ENCODE data around the gene MRC1.

DNA sequence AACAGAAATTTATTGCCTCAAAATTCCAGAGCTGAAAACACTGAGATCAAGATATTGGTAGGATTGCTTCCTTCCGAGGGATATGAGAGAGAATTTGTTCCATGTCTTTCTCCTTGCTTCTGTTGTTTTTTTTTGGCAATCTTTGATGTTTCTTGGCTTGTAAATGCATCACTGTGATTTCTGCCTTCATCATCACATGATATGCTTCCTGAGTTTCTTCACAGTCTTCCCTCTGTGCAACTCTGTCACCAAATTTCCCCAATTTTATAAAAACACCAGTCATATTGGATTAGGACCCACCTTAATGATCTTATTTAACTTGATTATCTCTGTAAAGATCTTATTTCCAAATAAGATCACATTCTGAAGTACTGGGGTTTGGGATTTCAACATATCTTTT is 42.4 kb upstream of the MRC1 start:
- TF ChIP-seq HNF4A (CRISPR knock-in tag; IDR thresholded peaks at IDR 0.05): no peak
- TF ChIP-seq SP1 (IDR thresholded peaks at IDR 0.05): no peak
- no peak for TF ChIP-seq SP1 (CRISPR knock-in tag; IDR thresholded peaks at IDR 0.05)
- TF ChIP-seq SMAD3 (CRISPR knock-in tag; IDR thresholded peaks at IDR 0.05): no peak
- TF ChIP-seq MIXL1 (CRISPR knock-in tag; IDR thresholded peaks at IDR 0.05): no peak
- TF ChIP-seq, protein P1, sequence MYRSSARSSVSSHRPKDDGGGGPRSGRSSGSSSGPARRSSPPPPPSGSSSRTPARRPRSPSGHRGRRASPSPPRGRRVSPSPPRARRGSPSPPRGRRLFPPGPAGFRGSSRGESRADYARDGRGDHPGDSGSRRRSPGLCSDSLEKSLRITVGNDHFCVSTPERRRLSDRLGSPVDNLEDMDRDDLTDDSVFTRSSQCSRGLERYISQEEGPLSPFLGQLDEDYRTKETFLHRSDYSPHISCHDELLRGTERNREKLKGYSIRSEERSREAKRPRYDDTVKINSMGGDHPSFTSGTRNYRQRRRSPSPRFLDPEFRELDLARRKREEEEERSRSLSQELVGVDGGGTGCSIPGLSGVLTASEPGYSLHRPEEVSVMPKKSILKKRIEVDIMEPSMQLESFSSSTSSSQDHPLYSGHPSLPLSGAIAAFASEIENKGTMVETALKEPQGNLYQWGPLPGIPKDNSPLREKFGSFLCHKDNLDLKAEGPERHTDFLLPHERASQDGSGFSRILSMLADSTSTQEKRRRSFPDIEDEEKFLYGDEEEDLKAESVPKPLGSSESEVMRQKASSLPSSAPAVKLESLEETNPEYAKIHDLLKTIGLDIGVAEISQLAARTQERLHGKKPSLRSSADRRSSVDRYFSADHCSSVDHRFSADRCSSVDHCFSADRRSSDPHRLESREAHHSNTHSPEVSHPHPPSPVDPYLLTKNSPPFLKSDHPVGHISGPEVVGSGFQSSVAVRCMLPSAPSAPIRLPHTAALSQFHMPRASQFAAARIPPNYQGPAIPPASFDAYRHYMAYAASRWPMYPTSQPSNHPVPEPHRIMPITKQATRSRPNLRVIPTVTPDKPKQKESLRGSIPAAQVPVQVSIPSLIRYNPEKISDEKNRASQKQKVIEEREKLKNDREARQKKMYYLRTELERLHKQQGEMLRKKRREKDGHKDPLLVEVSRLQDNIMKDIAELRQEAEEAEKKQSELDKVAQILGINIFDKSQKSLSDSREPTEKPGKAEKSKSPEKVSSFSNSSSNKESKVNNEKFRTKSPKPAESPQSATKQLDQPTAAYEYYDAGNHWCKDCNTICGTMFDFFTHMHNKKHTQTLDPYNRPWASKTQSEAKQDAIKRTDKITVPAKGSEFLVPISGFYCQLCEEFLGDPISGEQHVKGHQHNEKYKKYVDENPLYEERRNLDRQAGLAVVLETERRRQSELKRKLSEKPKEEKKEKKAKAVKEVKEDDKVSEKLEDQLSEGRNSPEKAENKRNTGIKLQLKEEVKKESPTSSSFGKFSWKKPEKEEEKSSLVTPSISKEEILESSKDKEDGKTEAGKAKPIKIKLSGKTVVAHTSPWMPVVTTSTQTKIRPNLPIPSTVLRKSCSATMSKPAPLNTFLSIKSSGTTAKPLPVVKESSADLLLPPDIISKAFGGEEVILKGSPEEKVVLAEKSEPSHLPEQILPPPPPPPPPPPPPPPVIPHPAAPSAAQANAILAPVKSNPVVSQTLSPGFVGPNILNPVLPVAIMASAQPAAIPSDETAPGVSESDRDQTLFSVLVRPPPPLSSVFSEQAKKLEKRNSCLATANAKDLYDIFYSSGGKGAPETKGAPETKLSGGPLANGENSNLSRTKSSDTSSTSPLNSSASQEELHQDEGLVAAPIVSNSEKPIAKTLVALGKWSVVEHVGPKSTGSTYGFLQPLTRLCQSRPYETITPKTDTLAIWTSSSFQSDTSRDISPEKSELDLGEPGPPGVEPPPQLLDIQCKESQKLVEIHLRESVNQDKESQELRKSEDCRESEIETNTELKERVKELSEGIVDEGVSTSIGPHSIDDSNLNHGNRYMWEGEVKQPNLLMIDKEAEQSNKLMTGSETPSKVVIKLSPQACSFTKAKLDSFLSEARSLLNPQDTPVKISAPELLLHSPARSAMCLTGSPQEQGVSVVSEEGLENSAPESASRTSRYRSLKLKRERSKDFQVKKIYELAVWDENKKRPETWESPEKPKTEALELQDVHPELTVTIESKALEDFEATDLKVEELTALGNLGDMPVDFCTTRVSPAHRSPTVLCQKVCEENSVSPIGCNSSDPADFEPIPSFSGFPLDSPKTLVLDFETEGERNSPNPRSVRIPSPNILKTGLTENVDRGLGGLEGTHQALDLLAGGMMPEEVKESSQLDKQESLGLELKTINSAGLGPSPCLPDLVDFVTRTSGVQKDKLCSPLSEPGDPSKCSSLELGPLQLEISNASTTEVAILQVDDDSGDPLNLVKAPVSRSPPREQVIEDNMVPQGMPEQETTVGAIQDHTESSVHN (CRISPR knock-in tag; IDR thresholded peaks at IDR 0.05): no peak
- no peak for TF ChIP-seq ZKSCAN5 (CRISPR knock-in tag; IDR thresholded peaks at IDR 0.05)
- TF ChIP-seq, protein P2, sequence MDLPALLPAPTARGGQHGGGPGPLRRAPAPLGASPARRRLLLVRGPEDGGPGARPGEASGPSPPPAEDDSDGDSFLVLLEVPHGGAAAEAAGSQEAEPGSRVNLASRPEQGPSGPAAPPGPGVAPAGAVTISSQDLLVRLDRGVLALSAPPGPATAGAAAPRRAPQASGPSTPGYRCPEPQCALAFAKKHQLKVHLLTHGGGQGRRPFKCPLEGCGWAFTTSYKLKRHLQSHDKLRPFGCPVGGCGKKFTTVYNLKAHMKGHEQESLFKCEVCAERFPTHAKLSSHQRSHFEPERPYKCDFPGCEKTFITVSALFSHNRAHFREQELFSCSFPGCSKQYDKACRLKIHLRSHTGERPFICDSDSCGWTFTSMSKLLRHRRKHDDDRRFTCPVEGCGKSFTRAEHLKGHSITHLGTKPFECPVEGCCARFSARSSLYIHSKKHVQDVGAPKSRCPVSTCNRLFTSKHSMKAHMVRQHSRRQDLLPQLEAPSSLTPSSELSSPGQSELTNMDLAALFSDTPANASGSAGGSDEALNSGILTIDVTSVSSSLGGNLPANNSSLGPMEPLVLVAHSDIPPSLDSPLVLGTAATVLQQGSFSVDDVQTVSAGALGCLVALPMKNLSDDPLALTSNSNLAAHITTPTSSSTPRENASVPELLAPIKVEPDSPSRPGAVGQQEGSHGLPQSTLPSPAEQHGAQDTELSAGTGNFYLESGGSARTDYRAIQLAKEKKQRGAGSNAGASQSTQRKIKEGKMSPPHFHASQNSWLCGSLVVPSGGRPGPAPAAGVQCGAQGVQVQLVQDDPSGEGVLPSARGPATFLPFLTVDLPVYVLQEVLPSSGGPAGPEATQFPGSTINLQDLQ (CRISPR knock-in tag; IDR thresholded peaks at IDR 0.05): no peak
- TF ChIP-seq ZNF776 (CRISPR knock-in tag; IDR thresholded peaks at IDR 0.05): no peak

Measured in HepG2 (cell line).